Transverse colon (tissue), 4 donors: ENCODE measurements around the gene VWA3B. TPM values are rescaled to one million over a fixed set of nuclear protein-coding genes. Genes with fewer than 3 reads are reported as not detected.

Experiments used
- DNase-seq: peaks from one replicate; pipeline ENCODE4 v3.0.0-alpha.2; 2019
- H3K27ac ChIP-seq, 4 donors: fragments of 200-600 bp; sonication (generic); 2 replicates each; pipeline ENCODE4 v1.5.1; 2016 to 2018; ENCODE audit warnings: inconsistent platforms in 4 of 4
- H3K27me3 ChIP-seq: fragments of 200-600 bp; sonication (generic); 2 replicates; pipeline ENCODE4 v1.5.1; 2017; ENCODE audit warnings: inconsistent platforms
- H3K36me3 ChIP-seq, 4 donors: fragments of 200-600 bp; sonication (generic); 2 replicates each; pipeline ENCODE4 v1.5.1; 2017 to 2019; ENCODE audit warnings: inconsistent platforms in 4 of 4
- H3K4me1 ChIP-seq, 4 donors: fragments of 200-600 bp; sonication (generic); 2 replicates each; pipeline ENCODE4 v1.5.1; 2017 to 2020; ENCODE audit warnings: inconsistent platforms in 4 of 4
- H3K4me3 ChIP-seq, 4 donors: fragments of 200-600 bp; sonication (generic); 1 replicate in 1 of 4; 2 replicates in 3 of 4; pipeline versions ENCODE4 v1.5.1 to v1.6.1; 2017 to 2019; ENCODE audit warnings: inconsistent platforms in 4 of 4
- H3K9me3 ChIP-seq, 2 donors: fragments of 200-600 bp; sonication (generic); 2 replicates each; pipeline ENCODE4 v1.5.1; 2017 to 2019; ENCODE audit warnings: inconsistent platforms in 2 of 2
- CTCF ChIP-seq, 5 experiments: fragments of 200-600 bp in 3 of 5; fragments of 450-650 bp in 2 of 5; sonication (generic) in 3 of 5; IDR thresholded peaks; 1 replicate in 2 of 5; 2 replicates in 3 of 5; pipeline ENCODE4 v1.5.1; 2016 to 2017; ENCODE audit warnings: antibody characterized with exemption in 5 of 5, inconsistent platforms in 3 of 5, mild to moderate bottlenecking in 2 of 5, moderate library complexity in 1 of 5
- EP300 ChIP-seq: sonication (generic); formaldehyde crosslinking; IDR thresholded peaks from one replicate; pipeline ENCODE4 v1.6.1; 2017; ENCODE audit warnings: antibody characterized with exemption, low read depth
- POLR2A ChIP-seq: fragments of 450-650 bp; IDR thresholded peaks from one replicate; pipeline ENCODE4 v1.6.1; 2016; ENCODE audit warnings: antibody characterized with exemption, mild to moderate bottlenecking, moderate library complexity
- POLR2AphosphoS5 ChIP-seq, 3 donors: sonication (generic); formaldehyde crosslinking; IDR thresholded peaks; one replicate each; pipeline ENCODE4 v1.6.1; 2016; ENCODE audit warnings: antibody characterized with exemption in 3 of 3
- WGBS, 2 donors: methylation state at CpG; one replicate each; pipeline ENCODE4 v1.1.5; 2018; ENCODE audit warnings: low coverage in 1 of 2; 5-methylcytosine and 5-hydroxymethylcytosine counted together
- in situ Hi-C, 4 donors: fragments of 200-750 bp; cut with MboI; loops; one replicate each; pipeline versions ENCODE4 v1.15.0 to v1.15.1; 2017; ENCODE audit warnings: low sequenced_read_pairs in 3 of 4, low pct_ligation_motif_present in 1 of 4, low pct_unique_long_range_greater_than_20kb in 1 of 4
- intact Hi-C: fragments of 100-400 bp; cut with DNase I; formaldehyde crosslinking; loops from one replicate; pipeline ENCODE4 v1.15.1; 2023; ENCODE audit warnings: low total_unique reads
- total RNA-seq, 4 donors: library from RNA; depleted of rRNA; stranded (reverse); fragments of >200 nt; gene quantifications; one replicate each; pipeline ENCODE4 v1.1.0, GENCODE V29; 2016

VWA3B gene
- total RNA-seq, 4 donors from 2014 or later: 0.41 to 0.48 TPM; not detected in 2

- intact Hi-C loops: no loop called here
- WGBS, 2 donors: 39 to 42% methylated on average over 2 to 4 of the region's 4 CpGs
- Histone ChIP-seq H3K27me3 (no peaks in the 10 kb centered on the region), H3K4me3 (no peak overlapping the region), H3K27ac (peak overlapping the region in 1 of 4 donors; percentile 7), H3K4me1 (no peaks in the 10 kb centered on the region), H3K9me3 (peaks cover 0 to 3% of the 10 kb centered on the region in 2 donors), H3K36me3 (no peaks in the 10 kb centered on the region)
- in situ Hi-C loops: no loop called here
- DNase-seq: no peak
- TF ChIP-seq POLR2AphosphoS5 (IDR thresholded peaks at IDR 0.05) (peak in 2 of 3 donors; percentile 17 to 59), CTCF (IDR thresholded peaks at IDR 0.05) (no peak), POLR2A (no peak)
Measured at GRCh38 chr2:98334439-98335078, 247.6 kb downstream of the VWA3B start.

GRCh38 chr2:98335271-98335670 lies 248.3 kb downstream of the VWA3B start:
- 90% methylated on average over 2 to 3 of the region's 3 CpGs for WGBS, 2 donors
- no peaks in the 10 kb centered on the region for H3K4me1 ChIP-seq
- intact Hi-C loops: no loop called here
- TF ChIP-seq POLR2A: no peak
- no peaks in the 10 kb centered on the region for H3K27me3 ChIP-seq
- no peak for DNase-seq
- no peaks in the 10 kb centered on the region for H3K36me3 ChIP-seq
- in situ Hi-C loops: no loop called here
- H3K4me3 ChIP-seq: no peak overlapping the region
- peaks cover 0 to 3% of the 10 kb centered on the region in 2 donors for H3K9me3 ChIP-seq
- no peak overlapping the region for H3K27ac ChIP-seq

GRCh38 chr2:98341241-98341640 lies 254.3 kb downstream of the VWA3B start:
- peaks cover 27% of the 10 kb centered on the region for H3K27me3 ChIP-seq
- H3K9me3 ChIP-seq: peaks cover 0 to 3% of the 10 kb centered on the region in 2 donors
- in situ Hi-C loops (no loop called here), intact Hi-C loops (no loop called here)
- H3K36me3 ChIP-seq: no peaks in the 10 kb centered on the region
- TF ChIP-seq POLR2A (no peak), EP300 (no peak), CTCF (IDR thresholded peaks at IDR 0.05) (no peak), POLR2AphosphoS5 (IDR thresholded peaks at IDR 0.05) (no peak)
- no peak overlapping the region for H3K4me3 ChIP-seq
- H3K4me1 ChIP-seq: peaks cover 0 to 3% (median 1%) of the 10 kb centered on the region in 4 donors
- DNase-seq: no peak
- WGBS, 2 donors: 93 to 95% methylated on average over 2 of the region's 2 CpGs
- no peak overlapping the region for H3K27ac ChIP-seq

DNA sequence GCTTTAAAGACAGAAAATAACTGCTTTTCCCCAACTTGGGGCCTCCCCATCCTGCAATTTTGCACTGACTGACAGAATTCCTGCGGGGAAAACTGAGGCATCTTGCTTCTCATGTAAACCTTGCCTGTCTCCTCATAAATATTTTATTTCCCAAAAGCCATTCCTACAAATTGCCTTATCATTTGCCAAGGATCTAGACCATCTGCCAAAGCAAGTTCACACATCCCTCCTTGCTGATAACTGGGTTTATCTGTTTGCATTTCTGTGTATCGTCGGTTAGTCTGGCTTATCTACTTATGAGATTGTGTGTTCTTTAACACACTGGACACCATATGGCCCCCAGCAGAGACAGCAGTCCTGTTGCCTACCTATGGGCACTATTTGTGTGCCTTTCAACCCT lies 256.3 kb downstream of the VWA3B start:
- in situ Hi-C loops (no loop called here), intact Hi-C loops (no loop called here)
- TF ChIP-seq CTCF (IDR thresholded peaks at IDR 0.05): no peak
- no peak for TF ChIP-seq POLR2A
- no peak for TF ChIP-seq POLR2AphosphoS5 (IDR thresholded peaks at IDR 0.05)
- TF ChIP-seq EP300: no peak
- no peak overlapping the region for H3K4me3 ChIP-seq
- H3K36me3 ChIP-seq: no peaks in the 10 kb centered on the region
- H3K27me3 ChIP-seq: peaks cover 47% of the 10 kb centered on the region
- 53 to 63% methylated on average over 3 of the region's 3 CpGs for WGBS, 2 donors
- DNase-seq: no peak
- peaks cover 0 to 15% (median 9%) of the 10 kb centered on the region in 4 donors for H3K4me1 ChIP-seq
- no peak overlapping the region for H3K27ac ChIP-seq
- peaks cover 0 to 1% of the 10 kb centered on the region in 2 donors for H3K9me3 ChIP-seq
